Activated CD4-positive, alpha-beta T cell treated with anti-CD3 and anti-CD28 coated beads, Interleukin-2, amount 10 ng/mL, durations not matched to agents 24 days and 14 days (primary cell): ENCODE results near the gene ERCC3. TPM values are rescaled to one million over a fixed set of nuclear protein-coding genes. Genes with fewer than 3 reads are reported as not detected.
"Not testable (repeated sequence)": the region's sequence is repeated elsewhere in the genome, so short reads cannot be mapped to it uniquely, and the experiment has no call there.

Source experiments
- DNase-seq: peaks from one replicate; pipeline ENCODE4 v3.0.0; 2022
- H3K27ac Mint-ChIP-seq: one replicate; pipeline ENCODE4 v1.8.0; 2022; ENCODE audit warnings: mild to moderate bottlenecking, mixed read lengths
- H3K27me3 Mint-ChIP-seq: one replicate; pipeline ENCODE4 v1.8.0; 2022; ENCODE audit warnings: mixed read lengths
- H3K36me3 Mint-ChIP-seq: one replicate; pipeline ENCODE4 v1.8.0; 2022; ENCODE audit warnings: low read depth, mild to moderate bottlenecking, mixed read lengths
- H3K4me1 Mint-ChIP-seq: one replicate; pipeline ENCODE4 v1.8.0; 2021; ENCODE audit warnings: mixed read lengths
- H3K4me3 Mint-ChIP-seq: one replicate; pipeline ENCODE4 v1.8.0; 2022; ENCODE audit warnings: mild to moderate bottlenecking, moderate library complexity, mixed read lengths
- H3K9me3 Mint-ChIP-seq: one replicate; pipeline ENCODE4 v1.8.0; 2021; ENCODE audit warnings: mixed read lengths
- intact Hi-C: fragments of 100-400 bp; cut with micrococcal nuclease; formaldehyde crosslinking; loops from one replicate; pipeline ENCODE4 v1.15.1; 2023
- total RNA-seq: library from RNA; stranded (reverse); gene quantifications from 2 replicates; pipeline ENCODE4 v1.2.3, GENCODE V29; 2022

The ERCC3 gene
- total RNA-seq, 1 donor from 2014 or later, result 58.1 TPM

- H3K36me3 Mint-ChIP-seq, H3K9me3 Mint-ChIP-seq, DNase-seq, H3K27ac Mint-ChIP-seq, H3K4me3 Mint-ChIP-seq, H3K4me1 Mint-ChIP-seq, intact Hi-C loops: not testable (repeated sequence)
- H3K27me3 Mint-ChIP-seq, result peaks cover 75% of the 10 kb centered on the region
Observed at GRCh38 chr2:127214201-127214600, 79.7 kb downstream of the ERCC3 start.

- no peak for DNase-seq
- Mint-ChIP-seq H3K9me3 (peaks cover 2% of the 10 kb centered on the region), H3K4me1 (no peaks in the 10 kb centered on the region), H3K27ac (no peak overlapping the region), H3K4me3 (no peak overlapping the region), H3K27me3 (peaks cover 37% of the 10 kb centered on the region), H3K36me3 (no peaks in the 10 kb centered on the region)
- intact Hi-C loops, result no loop called here
Observed at GRCh38 chr2:127208313-127208712, 85.6 kb downstream of the ERCC3 start.

Other genes starting within 250 kb of the ERCC3 start
- gene BIN1, start 187.0 kb downstream of the ERCC3 start, total RNA-seq, result 38.3 and 39.7 TPM in 2 replicates
- not detected in 2 replicates for gene CYP27C1, start 73.8 kb downstream of the ERCC3 start, total RNA-seq
- gene MAP3K2, start 93.8 kb upstream of the ERCC3 start, total RNA-seq, result 53.7 and 57.5 TPM in 2 replicates
- 0.12 TPM in 1 of 2 replicates, not detected in the other for gene PROC, start 124.3 kb upstream of the ERCC3 start, total RNA-seq
- 57.6 and 61.9 TPM in 2 replicates for gene IWS1, start 232.3 kb upstream of the ERCC3 start, total RNA-seq
- 0.07 and 0.12 TPM in 2 replicates for gene MYO7B, start 241.5 kb upstream of the ERCC3 start, total RNA-seq